ENCODE measurements around the gene SCAI.

GRCh38 chr9:125147401-125147951, 4.1 kb upstream of the SCAI start:
- TF ChIP-seq EZH2 (IDR thresholded peaks at IDR 0.05) = no peak
- TF ChIP-seq FOXP2 (optimal IDR thresholded peaks at IDR 0.05; ENCODE audit: control extremely low read depth, extremely low read length, insufficient read depth) = no peak

All from SK-N-MC (cell line).